OCI-LY3 (cell line): ENCODE results near the gene OSMR.

Experiments
- H2AFZ ChIP-seq: fragments of 200-600, 300-600 bp; shearing (Covaris generic); 2 replicates; pipeline ENCODE4 v1.6.0; 2014; ENCODE audit warnings: antibody characterized with exemption, low read depth, low read length
- H3K27ac ChIP-seq: fragments of 200-600, 300-600 bp; sonication (generic); 2 replicates; pipeline ENCODE4 v1.5.1; 2014; ENCODE audit warnings: mild to moderate bottlenecking, low read length, moderate library complexity, mixed read lengths
- H3K27me3 ChIP-seq: fragments of 200-600, 300-600 bp; sonication (generic); 2 replicates; pipeline ENCODE4 v1.6.1; 2014; ENCODE audit warnings: low read depth, low read length, mixed read lengths
- H3K36me3 ChIP-seq: fragments of 200-600, 300-600 bp; sonication (generic); replicated peaks from 2 replicates; pipeline ENCODE3; 2014; ENCODE audit warnings: low read depth, low read length, mixed read lengths
- H3K4me1 ChIP-seq: fragments of 300-600, 200-600 bp; sonication (generic); 2 replicates; pipeline ENCODE4 v1.6.1; 2014; ENCODE audit warnings: low read length, mixed read lengths
- H3K4me2 ChIP-seq: fragments of 200-600, 300-600 bp; sonication (generic); 2 replicates; pipeline ENCODE4 v1.6.1; 2014; ENCODE audit warnings: low read length, mixed read lengths
- H3K4me3 ChIP-seq: fragments of 300-600, 200-600 bp; sonication (generic); 2 replicates; pipeline ENCODE4 v1.5.1; 2014; ENCODE audit warnings: antibody characterized with exemption, mild to moderate bottlenecking, low read length, moderate library complexity
- H3K79me2 ChIP-seq: fragments of 300-600, 200-600 bp; shearing (Covaris generic); 2 replicates; pipeline ENCODE4 v1.6.1; 2014; ENCODE audit warnings: mild to moderate bottlenecking, low read length, mixed read lengths
- H3K9ac ChIP-seq: fragments of 300-600, 200-600 bp; shearing (Covaris generic); 2 replicates; pipeline ENCODE4 v1.6.0; 2014; ENCODE audit warnings: mild to moderate bottlenecking, low read length, moderate library complexity
- H3K9me3 ChIP-seq: fragments of 200-600, 300-600 bp; shearing (Covaris generic); 2 replicates; pipeline ENCODE4 v1.6.1; 2014; ENCODE audit warnings: low read length, mixed read lengths; ENCODE audit not compliant: insufficient read depth
- H4K20me1 ChIP-seq: fragments of 200-600, 300-600 bp; sonication (generic); 2 replicates; pipeline ENCODE4 v1.6.1; 2016; ENCODE audit warnings: low read length, mixed read lengths; ENCODE audit not compliant: insufficient read depth
- EZH2phosphoT487 ChIP-seq: fragments of 200-600 bp; shearing (Covaris generic); IDR thresholded peaks from 2 replicates; pipeline ENCODE4 v1.6.1; 2018; ENCODE audit warnings: antibody characterized with exemption, mixed run types, low read depth
- TF ChIP-seq, protein P1 (sequence below): fragments of 200-600, 300-600 bp; sonication (generic); IDR thresholded peaks from 2 replicates; pipeline ENCODE4 v1.5.1; 2014; ENCODE audit warnings: antibody characterized with exemption, low read length, low read depth

Gene OSMR

DNA sequence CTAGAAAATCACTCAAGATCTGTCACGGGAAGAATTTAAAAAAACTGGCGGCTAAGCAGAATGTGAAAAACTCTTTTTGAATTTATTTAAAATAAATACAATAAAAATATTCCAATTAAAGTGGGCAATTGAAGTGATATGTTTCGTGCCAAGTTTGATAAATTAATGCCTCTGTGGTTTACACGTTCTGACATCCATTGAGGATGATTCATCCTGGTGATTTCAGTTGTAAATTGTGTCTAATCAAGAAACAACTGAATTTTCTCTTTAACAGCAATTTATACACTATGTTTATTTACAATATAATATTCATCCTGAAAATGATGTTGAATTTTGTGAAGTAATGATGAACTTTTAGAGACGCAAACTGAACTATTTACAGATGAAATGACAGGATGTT is 21.0 kb upstream of the OSMR start:
- TF ChIP-seq EZH2phosphoT487: no peak
- TF ChIP-seq, protein P1, sequence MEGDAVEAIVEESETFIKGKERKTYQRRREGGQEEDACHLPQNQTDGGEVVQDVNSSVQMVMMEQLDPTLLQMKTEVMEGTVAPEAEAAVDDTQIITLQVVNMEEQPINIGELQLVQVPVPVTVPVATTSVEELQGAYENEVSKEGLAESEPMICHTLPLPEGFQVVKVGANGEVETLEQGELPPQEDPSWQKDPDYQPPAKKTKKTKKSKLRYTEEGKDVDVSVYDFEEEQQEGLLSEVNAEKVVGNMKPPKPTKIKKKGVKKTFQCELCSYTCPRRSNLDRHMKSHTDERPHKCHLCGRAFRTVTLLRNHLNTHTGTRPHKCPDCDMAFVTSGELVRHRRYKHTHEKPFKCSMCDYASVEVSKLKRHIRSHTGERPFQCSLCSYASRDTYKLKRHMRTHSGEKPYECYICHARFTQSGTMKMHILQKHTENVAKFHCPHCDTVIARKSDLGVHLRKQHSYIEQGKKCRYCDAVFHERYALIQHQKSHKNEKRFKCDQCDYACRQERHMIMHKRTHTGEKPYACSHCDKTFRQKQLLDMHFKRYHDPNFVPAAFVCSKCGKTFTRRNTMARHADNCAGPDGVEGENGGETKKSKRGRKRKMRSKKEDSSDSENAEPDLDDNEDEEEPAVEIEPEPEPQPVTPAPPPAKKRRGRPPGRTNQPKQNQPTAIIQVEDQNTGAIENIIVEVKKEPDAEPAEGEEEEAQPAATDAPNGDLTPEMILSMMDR: no peak
- Histone ChIP-seq H3K9ac (no peak overlapping the region), H3K27me3 (peaks cover 11% of the 10 kb centered on the region; the same call in 1 of the 2 replicates)

DNA sequence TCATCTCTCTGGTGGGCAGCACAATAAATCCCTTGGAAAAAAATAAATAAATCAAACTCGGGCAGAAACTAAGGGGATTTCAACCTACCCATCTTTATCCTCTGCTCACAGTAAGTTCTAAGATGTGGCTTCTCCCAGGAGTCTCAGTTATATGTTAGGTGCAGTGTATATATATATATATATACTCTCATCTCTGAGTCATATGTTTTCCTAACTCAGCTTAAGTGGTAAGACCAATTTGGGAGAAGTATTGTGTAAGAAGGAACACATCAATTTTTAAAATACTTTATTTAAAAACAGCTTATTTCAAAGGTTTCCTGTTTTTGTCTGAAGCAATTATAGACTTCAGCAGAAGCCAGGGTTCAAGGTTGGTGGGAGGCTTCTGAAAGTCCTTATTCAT is 20.3 kb upstream of the OSMR start:
- TF ChIP-seq, protein P1: no peak
- TF ChIP-seq EZH2phosphoT487: no peak
- Histone ChIP-seq H3K27ac (no peak overlapping the region), H2AFZ (no peak overlapping the region), H3K79me2 (no peaks in the 10 kb centered on the region), H3K27me3 (peaks cover 11% of the 10 kb centered on the region; the same call in 1 of the 2 replicates), H3K4me2 (no peak overlapping the region), H3K36me3 (no peaks in the 10 kb centered on the region), H3K9me3 (no peaks in the 10 kb centered on the region), H3K4me1 (no peaks in the 10 kb centered on the region), H4K20me1 (no peaks in the 10 kb centered on the region), H3K9ac (no peak overlapping the region), H3K4me3 (no peak overlapping the region)

More for the DNA sequence above, 21.0 kb upstream of the OSMR start:
- no peak overlapping the region for H3K27ac ChIP-seq
- H3K79me2 ChIP-seq: no peaks in the 10 kb centered on the region
- no peaks in the 10 kb centered on the region for H3K4me1 ChIP-seq
- H3K4me2 ChIP-seq: no peak overlapping the region
- H2AFZ ChIP-seq: no peak overlapping the region
- no peaks in the 10 kb centered on the region for H3K9me3 ChIP-seq
- H3K4me3 ChIP-seq: no peak overlapping the region
- H3K36me3 ChIP-seq: no peaks in the 10 kb centered on the region
- H4K20me1 ChIP-seq: no peaks in the 10 kb centered on the region

DNA sequence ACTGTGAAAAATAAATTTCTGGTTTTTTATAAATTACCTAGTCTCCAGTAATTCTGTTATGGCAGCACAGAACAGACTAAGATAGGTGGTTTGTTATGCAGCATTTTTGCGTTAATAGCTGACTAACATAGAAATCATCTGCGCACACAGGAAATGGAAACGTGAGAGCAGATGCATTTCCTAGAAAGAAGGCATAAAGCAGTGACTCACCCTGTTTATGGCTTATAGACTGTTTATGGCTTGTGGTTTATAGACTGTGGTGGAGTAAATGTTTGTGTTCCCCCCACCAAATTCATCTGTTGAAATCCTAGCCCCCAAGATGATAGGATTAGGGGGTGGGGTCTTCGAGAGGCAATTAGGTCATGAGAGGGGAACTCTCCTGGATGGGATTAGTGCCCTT is 18.3 kb upstream of the OSMR start:
- no peak overlapping the region for H3K4me3 ChIP-seq
- no peak overlapping the region for H3K27ac ChIP-seq
- no peak overlapping the region for H2AFZ ChIP-seq
- no peak overlapping the region for H3K4me2 ChIP-seq
- H3K79me2 ChIP-seq: no peaks in the 10 kb centered on the region
- no peaks in the 10 kb centered on the region for H3K4me1 ChIP-seq
- no peaks in the 10 kb centered on the region for H4K20me1 ChIP-seq
- H3K9me3 ChIP-seq: no peaks in the 10 kb centered on the region
- H3K9ac ChIP-seq: no peak overlapping the region
- H3K36me3 ChIP-seq: no peaks in the 10 kb centered on the region
- H3K27me3 ChIP-seq: peaks cover 11% of the 10 kb centered on the region; the same call in 1 of the 2 replicates
- TF ChIP-seq, protein P1: no peak
- no peak for TF ChIP-seq EZH2phosphoT487

DNA sequence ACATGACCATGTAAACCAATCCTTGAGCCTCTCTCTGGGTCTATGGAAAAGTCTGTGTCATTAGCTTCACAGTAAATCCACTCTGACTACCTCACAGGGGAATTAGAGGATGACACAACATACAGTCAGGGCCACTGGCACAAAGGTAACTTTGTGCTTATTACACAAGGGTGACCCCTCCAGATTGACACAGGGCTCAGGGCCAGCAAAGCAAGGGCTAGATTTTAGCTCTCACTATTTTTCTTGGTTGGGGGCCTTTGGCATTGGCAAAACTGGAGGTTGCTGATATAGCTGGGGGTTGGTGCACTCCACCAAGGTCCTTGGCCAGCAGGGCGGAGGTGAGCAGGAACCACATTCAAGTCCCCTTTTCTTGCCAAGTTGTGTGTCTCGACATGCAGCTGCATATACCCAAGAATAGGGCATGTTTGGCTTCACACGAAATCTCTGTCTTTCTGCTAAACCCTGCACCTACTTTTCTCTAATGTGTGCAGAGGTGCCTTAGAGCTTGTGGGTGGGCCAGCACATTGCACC is 15.2 kb upstream of the OSMR start:
- Histone ChIP-seq H3K4me2 (no peak overlapping the region), H3K9ac (no peak overlapping the region), H3K27ac (no peak overlapping the region), H3K27me3 (peaks cover 11% of the 10 kb centered on the region; the same call in 1 of the 2 replicates), H3K36me3 (no peaks in the 10 kb centered on the region), H3K4me3 (no peak overlapping the region), H3K4me1 (no peaks in the 10 kb centered on the region), H2AFZ (no peak overlapping the region), H3K79me2 (no peaks in the 10 kb centered on the region), H3K9me3 (no peaks in the 10 kb centered on the region), H4K20me1 (no peaks in the 10 kb centered on the region)
- no peak for TF ChIP-seq EZH2phosphoT487
- TF ChIP-seq, protein P1: no peak
